Omental fat pad (tissue), 4 donors: ENCODE results near the gene SSNA1. TPM values are rescaled to one million over a fixed set of nuclear protein-coding genes. Genes with fewer than 3 reads are reported as not detected.

Experiments
- ATAC-seq: fragments of 150-250 bp; one replicate; pipeline ENCODE4 v1.9.1; 2016; ENCODE audit warnings: mild to moderate bottlenecking, moderate library complexity; ENCODE audit not compliant: low FRiP score
- DNase-seq: peaks from one replicate; pipeline ENCODE4 v3.0.0-alpha.2; 2019; ENCODE audit warnings: low spot score
- total RNA-seq, 4 donors: library from RNA; depleted of rRNA; stranded (reverse); fragments of >200 nt; gene quantifications; one replicate each; pipeline ENCODE4 v1.1.0, GENCODE V29; 2016
- TF ChIP-seq, protein P1 (sequence below), 3 donors: fragments of 450-650 bp; IDR thresholded peaks; one replicate each; pipeline ENCODE4 v1.5.1; 2016 to 2017; ENCODE audit warnings: antibody characterized with exemption in 3 of 3, mild to moderate bottlenecking in 3 of 3, moderate library complexity in 2 of 3

Gene SSNA1
- total RNA-seq, 4 donors from 2014 or later, result 51.2 to 78.2 (median 67.1) TPM

- DNase-seq, result no peak
- no peak for ATAC-seq
- TF ChIP-seq, protein P1, sequence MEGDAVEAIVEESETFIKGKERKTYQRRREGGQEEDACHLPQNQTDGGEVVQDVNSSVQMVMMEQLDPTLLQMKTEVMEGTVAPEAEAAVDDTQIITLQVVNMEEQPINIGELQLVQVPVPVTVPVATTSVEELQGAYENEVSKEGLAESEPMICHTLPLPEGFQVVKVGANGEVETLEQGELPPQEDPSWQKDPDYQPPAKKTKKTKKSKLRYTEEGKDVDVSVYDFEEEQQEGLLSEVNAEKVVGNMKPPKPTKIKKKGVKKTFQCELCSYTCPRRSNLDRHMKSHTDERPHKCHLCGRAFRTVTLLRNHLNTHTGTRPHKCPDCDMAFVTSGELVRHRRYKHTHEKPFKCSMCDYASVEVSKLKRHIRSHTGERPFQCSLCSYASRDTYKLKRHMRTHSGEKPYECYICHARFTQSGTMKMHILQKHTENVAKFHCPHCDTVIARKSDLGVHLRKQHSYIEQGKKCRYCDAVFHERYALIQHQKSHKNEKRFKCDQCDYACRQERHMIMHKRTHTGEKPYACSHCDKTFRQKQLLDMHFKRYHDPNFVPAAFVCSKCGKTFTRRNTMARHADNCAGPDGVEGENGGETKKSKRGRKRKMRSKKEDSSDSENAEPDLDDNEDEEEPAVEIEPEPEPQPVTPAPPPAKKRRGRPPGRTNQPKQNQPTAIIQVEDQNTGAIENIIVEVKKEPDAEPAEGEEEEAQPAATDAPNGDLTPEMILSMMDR (IDR thresholded peaks at IDR 0.05), result no peak
Measured at GRCh38 chr9:137220317-137221094, 32.0 kb downstream of the SSNA1 start.

GRCh38 chr9:137221095-137221505 lies 32.6 kb downstream of the SSNA1 start:
- ATAC-seq, result no peak
- no peak for DNase-seq
- TF ChIP-seq, protein P1 (IDR thresholded peaks at IDR 0.05), result no peak

GRCh38 chr9:137221506-137222111 lies 33.1 kb downstream of the SSNA1 start:
- no peak for ATAC-seq
- TF ChIP-seq, protein P1 (IDR thresholded peaks at IDR 0.05), result no peak
- DNase-seq, result no peak

DNA sequence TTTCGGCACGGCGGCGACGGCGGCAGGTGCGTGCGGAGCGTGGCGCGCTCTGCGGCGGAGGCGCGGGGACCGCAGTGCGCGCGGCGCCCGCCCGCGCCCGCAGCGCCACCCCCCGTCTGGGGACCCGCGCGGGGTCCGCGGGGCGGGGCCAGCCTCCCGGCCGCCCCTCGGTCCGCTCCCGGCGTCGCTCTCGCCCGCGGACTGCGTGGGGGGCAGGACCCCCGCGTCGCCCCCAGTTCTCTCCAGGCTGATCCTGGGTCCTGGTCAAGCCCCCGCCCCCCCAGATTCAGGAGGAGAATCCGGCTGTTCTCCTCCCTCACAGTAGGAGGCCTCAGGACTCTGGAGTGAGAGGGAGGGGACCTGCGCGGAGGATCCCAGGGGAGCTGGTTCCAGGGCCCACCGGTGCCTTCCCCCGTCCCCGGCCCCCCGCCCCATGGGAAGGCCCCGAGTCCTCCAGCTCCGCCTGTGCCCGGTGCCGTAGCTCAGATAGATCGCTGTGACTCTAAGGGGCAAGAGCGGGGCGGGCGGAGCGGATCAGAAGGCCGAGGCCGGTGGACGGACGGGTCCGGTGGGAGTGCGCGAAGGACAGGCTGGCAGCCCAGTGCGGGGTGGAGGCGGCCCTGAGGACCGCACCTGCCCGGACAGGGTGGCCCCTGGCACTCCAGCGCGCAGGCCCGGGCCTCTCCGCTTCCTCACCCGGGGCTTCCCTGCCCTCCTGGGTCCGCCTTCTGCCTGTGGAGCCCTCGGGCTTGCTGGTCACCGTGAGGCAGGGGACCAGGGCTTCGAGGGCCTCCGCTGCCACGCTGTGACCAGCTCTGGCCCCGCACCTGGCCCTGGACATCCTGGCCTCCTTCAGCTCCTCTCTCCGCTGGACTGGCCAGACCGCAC lies 34.0 kb downstream of the SSNA1 start, which contains the start of gene RNF208:
Gene RNF208 (minus strand): TSS at position 51 of the 888 bp plus-strand sequence. CDS start 1,028 bp downstream, outside the sequence.
- no peak for ATAC-seq
- TF ChIP-seq, protein P1 (IDR thresholded peaks at IDR 0.05), result no peak

GRCh38 chr9:137223078-137223970 lies 34.8 kb downstream of the SSNA1 start:
- TF ChIP-seq, protein P1 (IDR thresholded peaks at IDR 0.05), result no peak
- ATAC-seq (peak; percentile 88), DNase-seq (peak; percentile 94)

More for the DNA sequence above, 34.0 kb downstream of the SSNA1 start, which contains the start of gene RNF208:
- DNase-seq, result no peak
